ENCODE data around the gene MPHOSPH10.
"Not testable (repeated sequence)": the region's sequence is repeated elsewhere in the genome, so short reads cannot be mapped to it uniquely, and the experiment has no call there.

The MPHOSPH10 gene

DNA sequence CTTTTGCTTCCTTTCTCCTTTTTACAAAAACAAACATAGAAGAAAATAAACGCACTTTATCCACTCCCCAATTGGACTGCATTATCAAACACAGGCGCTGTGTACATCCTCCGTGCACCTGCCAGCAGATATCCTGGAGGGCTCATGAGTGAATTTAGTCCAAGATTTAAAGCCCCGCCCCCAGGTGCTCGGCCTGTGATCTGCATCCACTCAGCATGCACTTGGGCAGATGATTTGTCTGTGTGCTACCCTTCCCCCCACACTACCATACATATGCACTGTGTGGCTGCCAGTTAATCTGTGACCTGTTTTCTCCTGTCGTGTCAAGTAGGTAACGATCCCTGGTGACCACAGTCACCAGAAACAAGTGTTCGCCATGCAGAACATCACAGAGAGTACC, 48.4 kb downstream of the MPHOSPH10 start:
- not testable (repeated sequence) for DNase-seq (ENCODE audit: low spot score)

DNA sequence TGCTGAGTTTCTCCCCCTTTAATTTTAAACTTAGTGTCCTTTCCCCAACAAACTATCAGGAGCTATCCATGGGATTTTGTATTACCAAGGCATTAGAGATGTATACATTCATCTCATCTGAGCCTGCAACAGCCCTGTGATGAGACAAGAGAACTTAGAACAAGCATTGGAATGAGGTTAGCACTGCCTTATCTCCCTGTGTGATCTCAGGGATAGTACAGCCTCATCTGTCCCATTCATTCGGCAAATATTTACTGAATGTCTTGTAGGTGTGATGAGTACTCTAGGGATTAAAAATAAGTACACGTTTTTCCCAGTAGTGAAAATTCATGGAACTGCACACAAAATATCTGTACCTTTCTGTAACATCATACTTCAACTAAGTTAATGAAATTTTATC, 50.9 kb downstream of the MPHOSPH10 start:
- DNase-seq (ENCODE audit: low spot score), result no peak

GRCh38 chr2:71183306-71184115, 53.1 kb downstream of the MPHOSPH10 start:
- DNase-seq (ENCODE audit: low spot score), result not testable (repeated sequence)

DNA sequence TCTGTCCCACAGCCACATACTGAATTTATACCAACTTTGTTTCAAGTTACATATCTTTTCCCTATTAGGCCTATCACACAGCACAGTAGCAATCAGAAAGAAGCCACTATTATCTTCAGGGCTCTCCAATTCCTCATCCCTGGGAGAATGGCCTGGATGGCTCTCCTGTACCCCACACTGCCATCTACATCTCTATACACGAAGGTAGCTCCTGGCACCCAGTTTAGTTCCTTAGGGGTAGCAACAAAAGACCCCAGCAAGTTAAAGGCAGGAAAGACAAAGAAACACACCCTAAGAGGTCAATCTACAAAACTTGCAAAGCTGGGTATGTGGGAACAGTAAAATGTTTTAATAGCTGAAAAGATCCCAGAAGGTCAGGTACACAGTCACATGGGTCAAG, 56.5 kb downstream of the MPHOSPH10 start:
- no peak for DNase-seq (ENCODE audit: low spot score)

DNA sequence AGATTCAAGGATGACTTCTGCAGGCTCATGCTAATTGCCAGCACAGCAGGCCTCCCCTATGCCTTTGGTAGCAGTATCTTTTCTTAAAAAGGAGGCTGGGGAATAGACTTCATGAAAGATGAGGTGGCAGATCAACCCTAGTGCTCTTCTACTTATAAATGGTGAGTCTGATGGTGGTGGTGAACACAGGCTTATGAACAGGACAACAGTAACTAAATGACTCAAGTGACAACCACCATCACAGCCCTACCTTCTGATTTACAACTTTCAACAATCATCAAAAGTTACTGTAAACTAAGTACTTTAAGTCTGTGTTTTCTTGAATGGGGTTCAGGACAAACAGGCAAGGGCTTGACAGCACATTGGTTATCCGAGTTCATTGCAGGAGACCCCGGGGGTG, 57.2 kb downstream of the MPHOSPH10 start:
- DNase-seq (ENCODE audit: low spot score), result no peak

GRCh38 chr2:71190656-71191569, 60.5 kb downstream of the MPHOSPH10 start:
- DNase-seq (ENCODE audit: low spot score), result no peak

DNA sequence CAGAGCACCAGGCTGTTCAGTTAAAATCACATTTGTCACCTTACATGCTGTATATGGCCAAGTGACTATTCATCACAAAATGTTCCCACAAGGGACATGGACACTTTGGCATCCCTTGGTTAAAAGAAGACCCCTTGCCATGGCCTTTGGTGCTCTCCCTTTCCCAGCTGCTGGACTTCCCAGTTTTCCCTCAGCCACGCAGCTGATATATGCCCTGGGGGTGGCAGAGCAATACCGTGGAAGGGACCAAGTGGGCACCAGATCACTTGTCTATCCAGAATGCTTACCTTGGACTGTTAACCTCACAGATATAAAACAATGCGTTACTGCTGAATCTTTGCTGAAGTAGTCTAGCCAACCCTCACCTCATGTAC, 61.1 kb downstream of the MPHOSPH10 start:
- no peak for DNase-seq (ENCODE audit: low spot score)
